ENCODE data around the gene ACTR1B.

- TF ChIP-seq, protein P1, sequence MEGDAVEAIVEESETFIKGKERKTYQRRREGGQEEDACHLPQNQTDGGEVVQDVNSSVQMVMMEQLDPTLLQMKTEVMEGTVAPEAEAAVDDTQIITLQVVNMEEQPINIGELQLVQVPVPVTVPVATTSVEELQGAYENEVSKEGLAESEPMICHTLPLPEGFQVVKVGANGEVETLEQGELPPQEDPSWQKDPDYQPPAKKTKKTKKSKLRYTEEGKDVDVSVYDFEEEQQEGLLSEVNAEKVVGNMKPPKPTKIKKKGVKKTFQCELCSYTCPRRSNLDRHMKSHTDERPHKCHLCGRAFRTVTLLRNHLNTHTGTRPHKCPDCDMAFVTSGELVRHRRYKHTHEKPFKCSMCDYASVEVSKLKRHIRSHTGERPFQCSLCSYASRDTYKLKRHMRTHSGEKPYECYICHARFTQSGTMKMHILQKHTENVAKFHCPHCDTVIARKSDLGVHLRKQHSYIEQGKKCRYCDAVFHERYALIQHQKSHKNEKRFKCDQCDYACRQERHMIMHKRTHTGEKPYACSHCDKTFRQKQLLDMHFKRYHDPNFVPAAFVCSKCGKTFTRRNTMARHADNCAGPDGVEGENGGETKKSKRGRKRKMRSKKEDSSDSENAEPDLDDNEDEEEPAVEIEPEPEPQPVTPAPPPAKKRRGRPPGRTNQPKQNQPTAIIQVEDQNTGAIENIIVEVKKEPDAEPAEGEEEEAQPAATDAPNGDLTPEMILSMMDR (IDR thresholded peaks at IDR 0.05): no peak
- no peak for TF ChIP-seq POLR2A (IDR thresholded peaks at IDR 0.05)
- no peak for TF ChIP-seq EP300 (IDR thresholded peaks at IDR 0.05)
Observed at GRCh38 chr2:97673915-97674283, 10.1 kb upstream of the ACTR1B start.

Measured in gastroesophageal sphincter (tissue), 3 donors.